ENCODE data around the gene FAM169A. TPM values are rescaled to one million over a fixed set of nuclear protein-coding genes. Genes with fewer than 3 reads are reported as not detected.

The FAM169A gene
- total and polyA plus RNA-seq, 2 experiments from 2014 or later = 16.9 to 97.7 TPM

DNA sequence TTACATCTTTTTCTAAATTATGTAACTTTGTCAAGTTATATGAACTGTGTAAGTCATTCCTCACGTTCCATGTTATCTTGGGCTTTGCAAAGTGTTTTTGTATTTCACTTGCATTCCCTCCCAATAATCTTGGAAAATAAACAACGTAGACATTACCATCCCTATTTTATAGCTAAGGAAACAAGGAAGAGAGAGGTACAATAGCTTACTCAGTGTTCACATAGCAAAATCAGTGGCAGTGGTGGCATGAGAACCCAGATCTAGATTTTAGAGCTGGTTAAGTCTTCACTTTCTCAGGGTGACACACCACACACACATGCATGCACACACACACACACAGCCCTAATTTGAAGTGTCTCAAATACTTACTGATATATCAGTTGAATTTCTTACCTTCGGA, 65.0 kb downstream of the FAM169A start:
- DNase-seq (ENCODE audit: low spot score) (no peak), ATAC-seq (no peak)
- peak overlapping the region; percentile 35; the same call in 1 of the 2 replicates for H3K27ac ChIP-seq (ENCODE audit: low read depth)
- H3K4me3 ChIP-seq = no peak overlapping the region
- H3K79me2 ChIP-seq (replicated peaks; ENCODE audit: insufficient read depth) = peaks cover 43% of the 10 kb centered on the region
- no peak overlapping the region for H3K27ac Mint-ChIP-seq
- TF ChIP-seq ZNF462 (CRISPR knock-in tag; IDR thresholded peaks at IDR 0.05) (no peak), CTCF (conservative IDR thresholded peaks at IDR 0.05; ENCODE audit: low read depth in 2 of 2) (no peak), EZH2phosphoT487 (IDR thresholded peaks at IDR 0.05; ENCODE audit: unreplicated experiment) (no peak), CREB1 (CRISPR knock-in tag; IDR thresholded peaks at IDR 0.05; ENCODE audit: low read depth) (no peak), EZH2 (IDR thresholded peaks at IDR 0.05; ENCODE audit: low read depth, unreplicated experiment) (no peak), ZNF114 (CRISPR knock-in tag; IDR thresholded peaks at IDR 0.05) (no peak), ZNF331 (CRISPR knock-in tag; IDR thresholded peaks at IDR 0.05; ENCODE audit: low read depth) (no peak), JUNB (IDR thresholded peaks at IDR 0.05; ENCODE audit: unreplicated experiment) (no peak), STAT1 (IDR thresholded peaks at IDR 0.05; ENCODE audit: unreplicated experiment) (no peak)
- TF ChIP-seq, protein P1, sequence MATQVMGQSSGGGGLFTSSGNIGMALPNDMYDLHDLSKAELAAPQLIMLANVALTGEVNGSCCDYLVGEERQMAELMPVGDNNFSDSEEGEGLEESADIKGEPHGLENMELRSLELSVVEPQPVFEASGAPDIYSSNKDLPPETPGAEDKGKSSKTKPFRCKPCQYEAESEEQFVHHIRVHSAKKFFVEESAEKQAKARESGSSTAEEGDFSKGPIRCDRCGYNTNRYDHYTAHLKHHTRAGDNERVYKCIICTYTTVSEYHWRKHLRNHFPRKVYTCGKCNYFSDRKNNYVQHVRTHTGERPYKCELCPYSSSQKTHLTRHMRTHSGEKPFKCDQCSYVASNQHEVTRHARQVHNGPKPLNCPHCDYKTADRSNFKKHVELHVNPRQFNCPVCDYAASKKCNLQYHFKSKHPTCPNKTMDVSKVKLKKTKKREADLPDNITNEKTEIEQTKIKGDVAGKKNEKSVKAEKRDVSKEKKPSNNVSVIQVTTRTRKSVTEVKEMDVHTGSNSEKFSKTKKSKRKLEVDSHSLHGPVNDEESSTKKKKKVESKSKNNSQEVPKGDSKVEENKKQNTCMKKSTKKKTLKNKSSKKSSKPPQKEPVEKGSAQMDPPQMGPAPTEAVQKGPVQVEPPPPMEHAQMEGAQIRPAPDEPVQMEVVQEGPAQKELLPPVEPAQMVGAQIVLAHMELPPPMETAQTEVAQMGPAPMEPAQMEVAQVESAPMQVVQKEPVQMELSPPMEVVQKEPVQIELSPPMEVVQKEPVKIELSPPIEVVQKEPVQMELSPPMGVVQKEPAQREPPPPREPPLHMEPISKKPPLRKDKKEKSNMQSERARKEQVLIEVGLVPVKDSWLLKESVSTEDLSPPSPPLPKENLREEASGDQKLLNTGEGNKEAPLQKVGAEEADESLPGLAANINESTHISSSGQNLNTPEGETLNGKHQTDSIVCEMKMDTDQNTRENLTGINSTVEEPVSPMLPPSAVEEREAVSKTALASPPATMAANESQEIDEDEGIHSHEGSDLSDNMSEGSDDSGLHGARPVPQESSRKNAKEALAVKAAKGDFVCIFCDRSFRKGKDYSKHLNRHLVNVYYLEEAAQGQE (IDR thresholded peaks at IDR 0.05; ENCODE audit: unreplicated experiment) = no peak
- H3K9me3 Mint-ChIP-seq = no peaks in the 10 kb centered on the region; the same call in 2 of the 3 replicates
- peaks cover 65% of the 10 kb centered on the region for H3K36me3 Mint-ChIP-seq (ENCODE audit: low read depth)
- H3K4me1 ChIP-seq (ENCODE audit: insufficient read depth) = no peaks in the 10 kb centered on the region
- H3K27me3 ChIP-seq (ENCODE audit: insufficient read depth) = no peaks in the 10 kb centered on the region
- no peak overlapping the region for H3K4me2 ChIP-seq
- H3K9me2 ChIP-seq (ENCODE audit: insufficient read depth) = no peaks in the 10 kb centered on the region
- H4K20me1 ChIP-seq (replicated peaks; ENCODE audit: insufficient read depth) = no peaks in the 10 kb centered on the region; the same call in 1 of the 2 replicates
- peaks cover 4% of the 10 kb centered on the region; the same call in 2 of the 3 replicates for H3K4me1 Mint-ChIP-seq
- no peak overlapping the region for H2AFZ ChIP-seq
- no peak overlapping the region for H3K4me3 Mint-ChIP-seq
- H3K36me3 ChIP-seq (ENCODE audit: insufficient read depth) = peaks cover 49% of the 10 kb centered on the region
- peaks cover 4% of the 10 kb centered on the region for H3K27me3 Mint-ChIP-seq (ENCODE audit: insufficient read depth, low read depth, poor library complexity)
- peaks cover 12% of the 10 kb centered on the region for H3F3A ChIP-seq (replicated peaks; ENCODE audit: low read depth)

All from GM23338 (cell line).